Endothelial cell (in vitro differentiated cells): ENCODE measurements around the gene ZNF487. TPM values are rescaled to one million over a fixed set of nuclear protein-coding genes. Genes with fewer than 3 reads are reported as not detected.
"Not testable (repeated sequence)": the region's sequence is repeated elsewhere in the genome, so short reads cannot be mapped to it uniquely, and the experiment has no call there.

Source experiments
- DNase-seq: peaks from one replicate; pipeline ENCODE4 v3.0.0; 2021; ENCODE audit warnings: low spot score
- H3K27ac Mint-ChIP-seq: one replicate; pipeline ENCODE4 v1.8.0; 2021; ENCODE audit warnings: mixed read lengths, inconsistent platforms; ENCODE audit not compliant: unreplicated experiment
- H3K27me3 Mint-ChIP-seq: one replicate; pipeline ENCODE4 v1.8.0; 2021; ENCODE audit warnings: mild to moderate bottlenecking, moderate library complexity, mixed read lengths, inconsistent platforms; ENCODE audit not compliant: unreplicated experiment
- H3K36me3 Mint-ChIP-seq: one replicate; pipeline ENCODE4 v1.8.0; 2021; ENCODE audit warnings: mild to moderate bottlenecking, low read depth, mixed read lengths, inconsistent platforms; ENCODE audit not compliant: unreplicated experiment
- H3K4me1 Mint-ChIP-seq: one replicate; pipeline ENCODE4 v1.8.0; 2021; ENCODE audit warnings: mild to moderate bottlenecking, mixed read lengths, inconsistent platforms; ENCODE audit not compliant: unreplicated experiment
- H3K4me3 Mint-ChIP-seq: one replicate; pipeline ENCODE4 v1.8.0; 2021; ENCODE audit warnings: mild to moderate bottlenecking, mixed read lengths, inconsistent platforms; ENCODE audit not compliant: unreplicated experiment
- H3K9me3 Mint-ChIP-seq: one replicate; pipeline ENCODE4 v1.8.0; 2021; ENCODE audit warnings: mixed read lengths, inconsistent platforms; ENCODE audit not compliant: unreplicated experiment
- CTCF ChIP-seq: fragments of 200-600 bp; sonication (generic); IDR thresholded peaks from one replicate; pipeline ENCODE4 v1.5.0; 2021; ENCODE audit warnings: antibody characterized with exemption; ENCODE audit not compliant: unreplicated experiment
- total RNA-seq: library from RNA; stranded (reverse); fragmentation: NEBNext Ultra II Directional; extraction: Animal tissue kit (Norgen Biotek cat#: 25700); gene quantifications from one replicate; pipeline ENCODE4 v1.2.1, GENCODE V29; 2021; ENCODE audit not compliant: unreplicated experiment

The ZNF487 gene
- total RNA-seq, 1 donor from 2014 or later, result 3.3 TPM

- Mint-ChIP-seq H3K4me1 (no peaks in the 10 kb centered on the region), H3K36me3 (no peaks in the 10 kb centered on the region), H3K27me3 (peaks cover 3% of the 10 kb centered on the region), H3K4me3 (no peak overlapping the region), H3K9me3 (no peaks in the 10 kb centered on the region), H3K27ac (no peak overlapping the region)
- TF ChIP-seq CTCF, result no peak
- DNase-seq, result no peak
These were observed 18.8 kb upstream of the ZNF487 start for GRCh38 chr10:43417950-43418768.

GRCh38 chr10:43419997-43420368 is 16.9 kb upstream of the ZNF487 start:
- H3K27me3 Mint-ChIP-seq, result peaks cover 3% of the 10 kb centered on the region
- H3K9me3 Mint-ChIP-seq, result no peaks in the 10 kb centered on the region
- DNase-seq, result no peak
- no peak overlapping the region for H3K27ac Mint-ChIP-seq
- H3K4me3 Mint-ChIP-seq, result no peak overlapping the region
- peaks cover 4% of the 10 kb centered on the region for H3K36me3 Mint-ChIP-seq
- no peaks in the 10 kb centered on the region for H3K4me1 Mint-ChIP-seq
- TF ChIP-seq CTCF, result no peak

- no peaks in the 10 kb centered on the region for H3K9me3 Mint-ChIP-seq
- H3K4me3 Mint-ChIP-seq, result peak overlapping the region; percentile 73
- TF ChIP-seq CTCF, result no peak
These were observed 16.3 kb upstream of the ZNF487 start for GRCh38 chr10:43420369-43421200.

GRCh38 chr10:43421201-43421507 is 15.8 kb upstream of the ZNF487 start:
- Mint-ChIP-seq H3K27ac (no peak overlapping the region), H3K36me3 (peaks cover 4% of the 10 kb centered on the region), H3K9me3 (no peaks in the 10 kb centered on the region), H3K4me1 (no peaks in the 10 kb centered on the region), H3K4me3 (peak overlapping the region; percentile 73), H3K27me3 (peaks cover 3% of the 10 kb centered on the region)
- TF ChIP-seq CTCF, result no peak
- no peak for DNase-seq

More at GRCh38 chr10:43420369-43421200, 16.3 kb upstream of the ZNF487 start:
- peak; percentile 59 for DNase-seq
- Mint-ChIP-seq H3K27me3 (peaks cover 3% of the 10 kb centered on the region), H3K36me3 (peaks cover 4% of the 10 kb centered on the region), H3K27ac (no peak overlapping the region), H3K4me1 (no peaks in the 10 kb centered on the region)

- H3K36me3 Mint-ChIP-seq, result peaks cover 4% of the 10 kb centered on the region
- H3K9me3 Mint-ChIP-seq, result no peaks in the 10 kb centered on the region
- peaks cover 3% of the 10 kb centered on the region for H3K27me3 Mint-ChIP-seq
- no peak overlapping the region for H3K4me3 Mint-ChIP-seq
- no peak for DNase-seq
- TF ChIP-seq CTCF, result no peak
- no peaks in the 10 kb centered on the region for H3K4me1 Mint-ChIP-seq
- H3K27ac Mint-ChIP-seq, result no peak overlapping the region
These were observed 15.4 kb upstream of the ZNF487 start for GRCh38 chr10:43421519-43421918.

GRCh38 chr10:43421944-43422343 is 15.0 kb upstream of the ZNF487 start:
- not testable (repeated sequence) for DNase-seq, H3K9me3 Mint-ChIP-seq, H3K4me1 Mint-ChIP-seq, H3K27me3 Mint-ChIP-seq, H3K4me3 Mint-ChIP-seq, H3K36me3 Mint-ChIP-seq, H3K27ac Mint-ChIP-seq
